ENCODE data around the gene KPNA4.
"Not testable (repeated sequence)": the region's sequence is repeated elsewhere in the genome, so short reads cannot be mapped to it uniquely, and the experiment has no call there.

The KPNA4 gene

GRCh38 chr3:160565442-160566403, at the start of gene KPNA4:
KPNA4 (minus strand) TSS chr3:160565571; CDS start chr3:160565282, 289 bp downstream.
- DNase-seq = peak; percentile 95 to 97

- no peak for DNase-seq
Observed at GRCh38 chr3:160613661-160614060, 48.3 kb upstream of the KPNA4 start.

GRCh38 chr3:160612386-160613075, 47.2 kb upstream of the KPNA4 start:
- no peak for DNase-seq

GRCh38 chr3:160611141-160611540, 45.8 kb upstream of the KPNA4 start:
- DNase-seq = no peak

- DNase-seq = no peak
Observed at GRCh38 chr3:160608870-160609269, 43.5 kb upstream of the KPNA4 start.

GRCh38 chr3:160607826-160608225, 42.5 kb upstream of the KPNA4 start:
- DNase-seq = no peak

- DNase-seq = no peak
Observed at GRCh38 chr3:160605315-160605714, 39.9 kb upstream of the KPNA4 start.

GRCh38 chr3:160603845-160604244, 38.5 kb upstream of the KPNA4 start:
- DNase-seq = not testable (repeated sequence)

- DNase-seq = no peak
Observed at GRCh38 chr3:160602259-160602658, 36.9 kb upstream of the KPNA4 start.

- DNase-seq = no peak
Observed at GRCh38 chr3:160601288-160601687, 35.9 kb upstream of the KPNA4 start.

GRCh38 chr3:160598865-160599264, 33.5 kb upstream of the KPNA4 start:
- no peak for DNase-seq

GRCh38 chr3:160588023-160588422, 22.7 kb upstream of the KPNA4 start:
- DNase-seq = no peak

- no peak for DNase-seq
Observed at GRCh38 chr3:160587105-160587504, 21.7 kb upstream of the KPNA4 start.

- no peak for DNase-seq
Observed at GRCh38 chr3:160586679-160587078, 21.3 kb upstream of the KPNA4 start.

- no peak for DNase-seq
Observed at GRCh38 chr3:160583451-160583850, 18.1 kb upstream of the KPNA4 start.

- no peak for DNase-seq
Observed at GRCh38 chr3:160580938-160581337, 15.6 kb upstream of the KPNA4 start.

- DNase-seq = no peak
Observed at GRCh38 chr3:160577556-160578195, 12.3 kb upstream of the KPNA4 start.

- DNase-seq = no peak
Observed at GRCh38 chr3:160577093-160577492, 11.7 kb upstream of the KPNA4 start.

GRCh38 chr3:160576621-160577020, 11.2 kb upstream of the KPNA4 start:
- no peak for DNase-seq

GRCh38 chr3:160575589-160575988, 10.2 kb upstream of the KPNA4 start:
- no peak for DNase-seq

- no peak for DNase-seq
Observed at GRCh38 chr3:160574636-160575035, 9.3 kb upstream of the KPNA4 start.

- not testable (repeated sequence) for DNase-seq
Observed at GRCh38 chr3:160573955-160574525, 8.7 kb upstream of the KPNA4 start.

Data from stimulated activated CD4-positive, alpha-beta T cell treated with anti-CD3 and anti-CD28 coated beads, Interleukin-4, amount 100 ng/mL, for 4 hours (primary cell).